SU-DHL-6 (cell line): Measurements from ENCODE around the gene SPOCK3.
"Not testable (repeated sequence)": the region's sequence is repeated elsewhere in the genome, so short reads cannot be mapped to it uniquely, and the experiment has no call there.

Experiments
- H2AFZ ChIP-seq: fragments of 200-600 bp; sonication (generic); 2 replicates; pipeline ENCODE4 v1.6.1; 2014; ENCODE audit warnings: low read depth, mild to moderate bottlenecking, moderate library complexity, mixed read lengths, antibody characterized with exemption, low read length; ENCODE audit not compliant: severe bottlenecking
- H3F3A ChIP-seq: fragments of 200-600 bp; shearing (Covaris generic); 2 replicates; pipeline ENCODE4 v1.6.0; 2016; ENCODE audit warnings: antibody characterized with exemption, mild to moderate bottlenecking; ENCODE audit not compliant: insufficient read depth
- H3K27ac ChIP-seq: fragments of 200-600 bp; sonication (generic); 2 replicates; pipeline ENCODE4 v1.5.1; 2016; ENCODE audit warnings: low read depth, mild to moderate bottlenecking, low read length, moderate library complexity, mixed read lengths
- H3K27me3 ChIP-seq: fragments of 200-600 bp; sonication (generic), shearing (Covaris generic); 2 replicates; pipeline ENCODE4 v1.6.0; 2014; ENCODE audit warnings: mild to moderate bottlenecking, low read length
- H3K36me3 ChIP-seq: fragments of 200-600 bp; sonication (generic); 2 replicates; pipeline ENCODE4 v1.6.1; 2014; ENCODE audit warnings: mild to moderate bottlenecking, low read length, mixed read lengths
- H3K4me2 ChIP-seq: fragments of 300-600, 200-600 bp; shearing (Covaris generic), sonication (generic); 2 replicates; pipeline ENCODE4 v1.6.0; 2014; ENCODE audit warnings: low read length, low read depth, mild to moderate bottlenecking; ENCODE audit not compliant: poor library complexity, severe bottlenecking
- H3K4me3 ChIP-seq: fragments of 200-600 bp; sonication (generic); 2 replicates; pipeline ENCODE4 v1.5.1; 2014; ENCODE audit warnings: antibody characterized with exemption, low read length, mild to moderate bottlenecking, mixed read lengths; ENCODE audit not compliant: insufficient read depth, poor library complexity, severe bottlenecking
- H3K79me2 ChIP-seq: fragments of 200-600 bp; sonication (generic); 2 replicates; pipeline ENCODE4 v1.6.1; 2014; ENCODE audit warnings: mild to moderate bottlenecking, low read length, moderate library complexity; ENCODE audit not compliant: insufficient read depth
- H3K9ac ChIP-seq: fragments of 200-600 bp; sonication (generic); 2 replicates; pipeline ENCODE4 v1.7.0; 2014; ENCODE audit warnings: mild to moderate bottlenecking, low read length
- H3K9me2 ChIP-seq: fragments of 200-600 bp; sonication (generic); replicated peaks from 2 replicates; pipeline ENCODE4 v1.6.1; 2014; ENCODE audit warnings: low read length; ENCODE audit not compliant: insufficient read depth
- H3K9me3 ChIP-seq: fragments of 200-600 bp; sonication (generic); 2 replicates; pipeline ENCODE4 v1.6.1; 2014; ENCODE audit warnings: low read length, mixed read lengths; ENCODE audit not compliant: insufficient read depth
- H4K20me1 ChIP-seq: fragments of 200-600 bp; sonication (generic); 2 replicates; pipeline ENCODE4 v1.6.1; 2014; ENCODE audit warnings: low read depth, mild to moderate bottlenecking, antibody characterized with exemption, low read length, moderate library complexity, mixed read lengths
- CTCF ChIP-seq: fragments of 200-600 bp; sonication (generic); IDR thresholded peaks from one replicate; pipeline ENCODE4 v1.5.1; 2017; ENCODE audit warnings: antibody characterized with exemption, mild to moderate bottlenecking, low read length, moderate library complexity; ENCODE audit not compliant: insufficient read depth, poor library complexity, severe bottlenecking
- EZH2phosphoT487 ChIP-seq: fragments of 200-600 bp; sonication (generic), shearing (Covaris generic); conservative IDR thresholded peaks from 2 replicates; pipeline ENCODE4 v1.6.1; 2018; ENCODE audit warnings: mild to moderate bottlenecking, antibody characterized with exemption, low read length, moderate library complexity, mixed read lengths

The SPOCK3 gene

DNA sequence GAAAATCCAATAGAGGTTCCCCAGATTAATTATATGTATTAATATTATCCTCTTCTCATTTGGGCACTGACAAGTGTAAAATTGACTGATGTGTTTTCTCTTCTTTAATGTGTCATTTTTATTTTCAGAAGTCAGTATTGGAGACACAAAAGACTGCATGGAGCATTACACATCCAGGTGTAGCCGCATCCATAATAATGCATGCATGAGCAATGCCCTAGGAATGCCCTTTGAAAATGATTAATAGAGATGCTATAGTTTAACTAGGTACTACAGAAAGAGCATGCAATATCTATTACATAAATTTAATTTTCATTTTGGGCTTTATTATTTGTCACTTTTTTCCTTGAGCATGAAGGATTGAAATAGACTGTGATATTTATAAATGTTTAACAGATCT lies 509.9 kb downstream of the SPOCK3 start:
- Histone ChIP-seq H2AFZ (peak overlapping the region; percentile 16), H3K36me3 (no peaks in the 10 kb centered on the region), H3K4me3 (no peak overlapping the region), H3K4me2 (no peak overlapping the region), H3K27me3 (no peaks in the 10 kb centered on the region), H3K9me3 (no peaks in the 10 kb centered on the region), H3K79me2 (no peaks in the 10 kb centered on the region), H3F3A (no peaks in the 10 kb centered on the region), H3K9me2 (no peaks in the 10 kb centered on the region), H3K27ac (no peak overlapping the region), H3K9ac (no peak overlapping the region), H4K20me1 (no peaks in the 10 kb centered on the region)
- TF ChIP-seq EZH2phosphoT487: no peak
- TF ChIP-seq CTCF: no peak

GRCh38 chr4:166723532-166724140 lies 510.7 kb downstream of the SPOCK3 start:
- Histone ChIP-seq H3K27ac (no peak overlapping the region), H3K9me2 (no peaks in the 10 kb centered on the region), H4K20me1 (no peaks in the 10 kb centered on the region), H3K4me3 (no peak overlapping the region), H3K4me2 (no peak overlapping the region), H3K36me3 (no peaks in the 10 kb centered on the region), H2AFZ (no peak overlapping the region), H3K27me3 (no peaks in the 10 kb centered on the region), H3F3A (no peaks in the 10 kb centered on the region), H3K9ac (no peak overlapping the region), H3K79me2 (no peaks in the 10 kb centered on the region), H3K9me3 (no peaks in the 10 kb centered on the region)
- TF ChIP-seq CTCF (no peak), EZH2phosphoT487 (no peak)

GRCh38 chr4:166715748-166716713 lies 518.3 kb downstream of the SPOCK3 start:
- H3K27ac ChIP-seq, H3K9me2 ChIP-seq, H3K4me3 ChIP-seq, H3F3A ChIP-seq, H4K20me1 ChIP-seq, H3K4me2 ChIP-seq, H3K9ac ChIP-seq, H3K9me3 ChIP-seq, H3K79me2 ChIP-seq, H3K36me3 ChIP-seq, H2AFZ ChIP-seq, H3K27me3 ChIP-seq: not testable (repeated sequence)

DNA sequence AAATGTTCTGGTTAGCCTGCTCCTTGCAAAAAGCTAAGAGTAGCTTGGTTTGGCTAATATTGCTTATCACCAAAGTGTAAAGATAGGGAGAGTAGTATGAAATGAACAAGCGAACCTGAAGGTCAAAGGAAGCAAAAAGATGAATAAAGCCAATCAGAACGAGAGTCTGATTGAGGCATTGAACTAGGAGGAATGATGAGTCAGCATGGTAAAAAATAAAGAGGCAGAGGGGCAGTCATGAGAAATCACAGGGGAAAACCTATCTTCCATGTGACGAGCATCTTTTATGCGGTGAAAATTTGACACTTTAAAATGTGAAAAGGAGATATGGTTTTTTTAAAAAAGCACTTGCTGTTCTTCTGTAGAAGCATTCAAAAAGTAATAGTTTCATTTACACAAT lies 533.7 kb downstream of the SPOCK3 start:
- H3K9me3 ChIP-seq: 0 out of 2 replicates have a peak, but pooled peaks cover 6% of the 10 kb centered on the region
- no peaks in the 10 kb centered on the region for H3K79me2 ChIP-seq
- no peaks in the 10 kb centered on the region for H4K20me1 ChIP-seq
- no peaks in the 10 kb centered on the region for H3K9me2 ChIP-seq
- no peaks in the 10 kb centered on the region for H3K36me3 ChIP-seq
- H3K27ac ChIP-seq: no peak overlapping the region
- no peak overlapping the region for H3K4me3 ChIP-seq
- no peak overlapping the region for H3K9ac ChIP-seq
- peak overlapping the region; percentile 16 for H2AFZ ChIP-seq
- no peak overlapping the region for H3K4me2 ChIP-seq
- no peaks in the 10 kb centered on the region for H3K27me3 ChIP-seq
- no peaks in the 10 kb centered on the region for H3F3A ChIP-seq
- no peak for TF ChIP-seq CTCF
- no peak for TF ChIP-seq EZH2phosphoT487
